ENCODE data around the gene TOMM70. TPM values are rescaled to one million over a fixed set of nuclear protein-coding genes. Genes with fewer than 3 reads are reported as not detected.
"Not testable (repeated sequence)": the region's sequence is repeated elsewhere in the genome, so short reads cannot be mapped to it uniquely, and the experiment has no call there.

Gene TOMM70
- total RNA-seq, 1 donor from 2014 or later: 31.3 TPM

GRCh38 chr3:100352296-100353231, 48.3 kb downstream of the TOMM70 start:
- intact Hi-C loops (cut with DNase I): no loop called here
- ATAC-seq: no peak
- peaks cover 82% of the 10 kb centered on the region for H3K36me3 ChIP-seq

GRCh38 chr3:100351770-100352169, 49.1 kb downstream of the TOMM70 start:
- intact Hi-C loops (cut with DNase I); H3K4me1 ChIP-seq; H3K9me3 ChIP-seq; DNase-seq; H3K27ac ChIP-seq; ATAC-seq; H3K27me3 ChIP-seq (ENCODE audit: low read depth); H3K4me3 ChIP-seq: not testable (repeated sequence)
- H3K36me3 ChIP-seq: peaks cover 82% of the 10 kb centered on the region

More at GRCh38 chr3:100352296-100353231, 48.3 kb downstream of the TOMM70 start:
- no peak for DNase-seq
- Histone ChIP-seq H3K27ac (no peak overlapping the region), H3K9me3 (no peaks in the 10 kb centered on the region), H3K27me3 (ENCODE audit: low read depth) (no peaks in the 10 kb centered on the region), H3K4me3 (no peak overlapping the region), H3K4me1 (no peaks in the 10 kb centered on the region)
- TF ChIP-seq CTCF (IDR thresholded peaks at IDR 0.05): no peak

GRCh38 chr3:100348727-100349126, 52.2 kb downstream of the TOMM70 start:
- no peaks in the 10 kb centered on the region for H3K27me3 ChIP-seq (ENCODE audit: low read depth)

GRCh38 chr3:100340527-100340926, 60.4 kb downstream of the TOMM70 start:
- Histone ChIP-seq H3K4me3 (no peak overlapping the region), H3K36me3 (peaks cover 49% of the 10 kb centered on the region), H3K4me1 (peaks cover 4% of the 10 kb centered on the region), H3K27ac (no peak overlapping the region), H3K27me3 (ENCODE audit: low read depth) (no peaks in the 10 kb centered on the region), H3K9me3 (peaks cover 4% of the 10 kb centered on the region)
- intact Hi-C loops (cut with DNase I): no loop called here
- DNase-seq (no peak), ATAC-seq (no peak)
- no peak for TF ChIP-seq CTCF (IDR thresholded peaks at IDR 0.05)

More at GRCh38 chr3:100348727-100349126, 52.2 kb downstream of the TOMM70 start:
- no peak overlapping the region for H3K4me3 ChIP-seq
- TF ChIP-seq CTCF (IDR thresholded peaks at IDR 0.05): no peak
- H3K4me1 ChIP-seq: no peaks in the 10 kb centered on the region
- DNase-seq: no peak
- peaks cover 79% of the 10 kb centered on the region for H3K36me3 ChIP-seq
- intact Hi-C loops (cut with DNase I): no loop called here
- no peak for ATAC-seq
- no peaks in the 10 kb centered on the region for H3K9me3 ChIP-seq
- H3K27ac ChIP-seq: no peak overlapping the region

- Histone ChIP-seq H3K27ac (no peak overlapping the region), H3K4me1 (peaks cover 8% of the 10 kb centered on the region), H3K36me3 (peaks cover 42% of the 10 kb centered on the region), H3K9me3 (peaks cover 4% of the 10 kb centered on the region), H3K4me3 (no peak overlapping the region), H3K27me3 (ENCODE audit: low read depth) (no peaks in the 10 kb centered on the region)
- ATAC-seq (no peak), DNase-seq (no peak)
- intact Hi-C loops (cut with DNase I): no loop called here
- no peak for TF ChIP-seq CTCF (IDR thresholded peaks at IDR 0.05)
These were observed 61.1 kb downstream of the TOMM70 start for GRCh38 chr3:100339786-100340185.

GRCh38 chr3:100338911-100339310, 62.0 kb downstream of the TOMM70 start:
- no peak for ATAC-seq
- Histone ChIP-seq H3K4me1 (peaks cover 12% of the 10 kb centered on the region), H3K27ac (no peak overlapping the region), H3K36me3 (peaks cover 37% of the 10 kb centered on the region), H3K9me3 (peaks cover 4% of the 10 kb centered on the region), H3K4me3 (no peak overlapping the region), H3K27me3 (ENCODE audit: low read depth) (no peaks in the 10 kb centered on the region)
- TF ChIP-seq CTCF (IDR thresholded peaks at IDR 0.05): no peak
- intact Hi-C loops (cut with DNase I): no loop called here
- DNase-seq: no peak

- ATAC-seq; intact Hi-C loops (cut with DNase I); H3K4me3 ChIP-seq; DNase-seq; H3K9me3 ChIP-seq; H3K27ac ChIP-seq; H3K27me3 ChIP-seq (ENCODE audit: low read depth): not testable (repeated sequence)
- Histone ChIP-seq H3K4me1 (peaks cover 15% of the 10 kb centered on the region), H3K36me3 (peaks cover 20% of the 10 kb centered on the region)
These were observed 64.7 kb downstream of the TOMM70 start for GRCh38 chr3:100336229-100336628.
